Gastrocnemius medialis (tissue), 4 donors: Measurements from ENCODE around the gene MTG2.

Experiments used
- CTCF ChIP-seq, 5 experiments: fragments of 450-650 bp in 3 of 5; fragments of 200-600 bp in 2 of 5; sonication (generic) in 2 of 5; IDR thresholded peaks in 4 of 5; conservative IDR thresholded peaks in 1 of 5; 1 replicate in 4 of 5; 2 replicates in 1 of 5; pipeline ENCODE4 v1.5.1; 2016 to 2019; ENCODE audit warnings: antibody characterized with exemption in 5 of 5, mild to moderate bottlenecking in 3 of 5, moderate library complexity in 3 of 5
- POLR2A ChIP-seq, 2 donors: fragments of 450-650 bp; IDR thresholded peaks; one replicate each; pipeline ENCODE4 v1.6.1; 2017; ENCODE audit warnings: antibody characterized with exemption in 2 of 2, mild to moderate bottlenecking in 2 of 2, moderate library complexity in 2 of 2

- TF ChIP-seq POLR2A (IDR thresholded peaks at IDR 0.05) (no peak), CTCF (IDR thresholded peaks at IDR 0.05 in 4 of 5, conservative IDR thresholded peaks at IDR 0.05 in 1 of 5) (no peak)
Measured at GRCh38 chr20:62147528-62147927, 35.3 kb upstream of the MTG2 start.
